ENCODE results near the gene STX2.

GRCh38 chr12:130804216-130804615, 34.8 kb downstream of the STX2 start:
- TF ChIP-seq ARNT (IDR thresholded peaks at IDR 0.05) (no peak), SP1 (IDR thresholded peaks at IDR 0.05) (no peak), BHLHE40 (IDR thresholded peaks at IDR 0.05; ENCODE audit: borderline replicate concordance) (no peak), CTBP1 (IDR thresholded peaks at IDR 0.05; ENCODE audit: borderline replicate concordance) (no peak), ELF4 (IDR thresholded peaks at IDR 0.05) (no peak), SUZ12 (IDR thresholded peaks at IDR 0.05) (no peak), TARDBP (IDR thresholded peaks at IDR 0.05) (no peak), LEF1 (IDR thresholded peaks at IDR 0.05; ENCODE audit: borderline replicate concordance) (no peak), FOXM1 (IDR thresholded peaks at IDR 0.05; ENCODE audit: borderline replicate concordance) (no peak), L3MBTL2 (conservative IDR thresholded peaks at IDR 0.05) (no peak), HDGF (IDR thresholded peaks at IDR 0.05; ENCODE audit: borderline replicate concordance) (no peak)
- TF ChIP-seq, protein P1, sequence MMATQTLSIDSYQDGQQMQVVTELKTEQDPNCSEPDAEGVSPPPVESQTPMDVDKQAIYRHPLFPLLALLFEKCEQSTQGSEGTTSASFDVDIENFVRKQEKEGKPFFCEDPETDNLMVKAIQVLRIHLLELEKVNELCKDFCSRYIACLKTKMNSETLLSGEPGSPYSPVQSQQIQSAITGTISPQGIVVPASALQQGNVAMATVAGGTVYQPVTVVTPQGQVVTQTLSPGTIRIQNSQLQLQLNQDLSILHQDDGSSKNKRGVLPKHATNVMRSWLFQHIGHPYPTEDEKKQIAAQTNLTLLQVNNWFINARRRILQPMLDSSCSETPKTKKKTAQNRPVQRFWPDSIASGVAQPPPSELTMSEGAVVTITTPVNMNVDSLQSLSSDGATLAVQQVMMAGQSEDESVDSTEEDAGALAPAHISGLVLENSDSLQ (IDR thresholded peaks at IDR 0.05): no peak
